ENCODE data around the gene CCDC74B. TPM values are rescaled to one million over a fixed set of nuclear protein-coding genes. Genes with fewer than 3 reads are reported as not detected.
A peak's percentile ranks its signal among the peaks of the same experiment; 100 is the strongest.
"Not testable (repeated sequence)": the region's sequence is repeated elsewhere in the genome, so short reads cannot be mapped to it uniquely, and the experiment has no call there.

Gene CCDC74B
- total and polyA plus RNA-seq, 7 donors, result 0.60 to 9.7 (median 3.6) TPM; not detected in 1

DNA sequence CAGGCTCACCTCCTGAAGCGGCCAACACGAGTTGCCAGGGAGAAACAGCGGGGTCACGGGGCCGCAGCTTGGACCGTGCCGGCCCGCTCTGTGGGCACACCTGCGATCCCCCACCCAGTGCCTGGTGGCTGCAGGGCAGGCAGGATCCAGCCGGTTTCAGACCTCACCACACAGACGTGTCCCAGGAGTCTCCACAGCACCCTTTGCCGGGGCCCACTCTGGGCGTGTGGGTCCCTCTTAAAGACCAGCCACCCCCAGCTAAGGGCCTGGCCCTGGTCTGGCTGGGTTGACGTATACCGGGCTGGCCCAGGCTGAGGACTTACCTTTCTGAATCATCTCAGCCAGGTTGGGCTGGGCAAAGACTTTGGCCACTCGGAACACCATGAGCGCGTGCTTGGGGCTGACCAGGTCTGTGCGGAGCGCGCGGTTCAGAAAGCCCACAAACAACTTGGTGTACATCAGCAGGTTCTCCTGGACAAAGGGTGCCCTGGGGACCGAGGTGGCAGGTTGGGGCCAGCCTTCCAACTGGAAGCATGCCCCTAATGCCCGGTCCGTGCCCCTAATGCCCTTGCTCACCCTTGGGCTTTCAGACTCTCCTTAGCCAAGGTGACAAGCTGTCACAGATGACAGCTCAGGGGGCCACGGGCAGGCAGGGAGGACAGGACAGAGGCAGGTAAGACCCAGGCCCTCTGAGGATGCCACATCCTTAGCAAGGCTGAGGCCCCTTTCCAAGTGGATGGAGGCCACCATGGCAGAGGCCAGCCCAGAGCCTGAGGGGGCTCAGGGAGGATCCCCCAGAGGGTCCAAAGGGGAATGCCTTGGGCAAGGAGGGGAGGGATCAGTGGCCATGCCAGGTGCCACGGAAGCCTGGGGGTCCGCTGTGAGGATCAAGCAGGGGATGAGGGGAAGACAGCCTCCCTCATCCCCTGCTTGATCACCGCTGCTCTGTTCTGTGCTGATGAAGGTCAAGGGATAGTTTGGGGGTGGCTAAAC is 10.2 kb upstream of the CCDC74B start:
- peaks cover 0 to 50% (median 14%) of the 10 kb centered on the region in 4 donors for H3K36me3 ChIP-seq
- 96% methylated on average over 29 of the region's 29 CpGs for WGBS, 2 donors
- H3K27ac ChIP-seq, result no peak overlapping the region
- TF ChIP-seq EP300 (IDR thresholded peaks at IDR 0.05), result no peak
- TF ChIP-seq POLR2AphosphoS5 (IDR thresholded peaks at IDR 0.05), result no peak
- TF ChIP-seq POLR2A (IDR thresholded peaks at IDR 0.05), result no peak
- TF ChIP-seq, protein P1, sequence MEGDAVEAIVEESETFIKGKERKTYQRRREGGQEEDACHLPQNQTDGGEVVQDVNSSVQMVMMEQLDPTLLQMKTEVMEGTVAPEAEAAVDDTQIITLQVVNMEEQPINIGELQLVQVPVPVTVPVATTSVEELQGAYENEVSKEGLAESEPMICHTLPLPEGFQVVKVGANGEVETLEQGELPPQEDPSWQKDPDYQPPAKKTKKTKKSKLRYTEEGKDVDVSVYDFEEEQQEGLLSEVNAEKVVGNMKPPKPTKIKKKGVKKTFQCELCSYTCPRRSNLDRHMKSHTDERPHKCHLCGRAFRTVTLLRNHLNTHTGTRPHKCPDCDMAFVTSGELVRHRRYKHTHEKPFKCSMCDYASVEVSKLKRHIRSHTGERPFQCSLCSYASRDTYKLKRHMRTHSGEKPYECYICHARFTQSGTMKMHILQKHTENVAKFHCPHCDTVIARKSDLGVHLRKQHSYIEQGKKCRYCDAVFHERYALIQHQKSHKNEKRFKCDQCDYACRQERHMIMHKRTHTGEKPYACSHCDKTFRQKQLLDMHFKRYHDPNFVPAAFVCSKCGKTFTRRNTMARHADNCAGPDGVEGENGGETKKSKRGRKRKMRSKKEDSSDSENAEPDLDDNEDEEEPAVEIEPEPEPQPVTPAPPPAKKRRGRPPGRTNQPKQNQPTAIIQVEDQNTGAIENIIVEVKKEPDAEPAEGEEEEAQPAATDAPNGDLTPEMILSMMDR (IDR thresholded peaks at IDR 0.05), result no peak
- no peaks in the 10 kb centered on the region for H3K9me3 ChIP-seq
- H3K4me1 ChIP-seq, result no peaks in the 10 kb centered on the region
- no peak for DNase-seq
- intact Hi-C loops (cut with DNase I), result no loop called here
- no peak overlapping the region for H3K4me3 ChIP-seq
- H3K27me3 ChIP-seq, result no peaks in the 10 kb centered on the region

DNA sequence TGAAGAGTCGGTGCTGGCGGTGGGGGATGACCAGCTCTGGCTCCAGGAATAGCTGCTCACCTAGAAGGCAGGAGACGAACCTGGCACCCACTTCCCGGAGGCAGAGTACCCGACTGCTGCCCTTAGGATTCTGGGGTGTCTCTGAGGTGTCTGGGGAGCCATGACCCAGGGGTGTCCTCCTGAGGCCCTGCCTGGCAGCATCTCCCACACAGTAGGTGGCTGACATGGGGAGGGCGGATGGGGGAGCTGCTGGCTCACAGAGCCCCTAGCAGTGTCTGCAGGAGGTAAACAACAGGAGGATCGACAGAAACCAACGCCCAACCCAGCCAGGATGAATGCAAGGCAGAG is 9.5 kb upstream of the CCDC74B start:
- peaks cover 0 to 44% (median 14%) of the 10 kb centered on the region in 4 donors for H3K36me3 ChIP-seq
- intact Hi-C loops (cut with DNase I); H3K27ac ChIP-seq; H3K9me3 ChIP-seq; H3K4me1 ChIP-seq; H3K4me3 ChIP-seq; DNase-seq; H3K27me3 ChIP-seq: not testable (repeated sequence)
- 91 to 95% methylated on average over 8 of the region's 8 CpGs for WGBS, 2 donors

DNA sequence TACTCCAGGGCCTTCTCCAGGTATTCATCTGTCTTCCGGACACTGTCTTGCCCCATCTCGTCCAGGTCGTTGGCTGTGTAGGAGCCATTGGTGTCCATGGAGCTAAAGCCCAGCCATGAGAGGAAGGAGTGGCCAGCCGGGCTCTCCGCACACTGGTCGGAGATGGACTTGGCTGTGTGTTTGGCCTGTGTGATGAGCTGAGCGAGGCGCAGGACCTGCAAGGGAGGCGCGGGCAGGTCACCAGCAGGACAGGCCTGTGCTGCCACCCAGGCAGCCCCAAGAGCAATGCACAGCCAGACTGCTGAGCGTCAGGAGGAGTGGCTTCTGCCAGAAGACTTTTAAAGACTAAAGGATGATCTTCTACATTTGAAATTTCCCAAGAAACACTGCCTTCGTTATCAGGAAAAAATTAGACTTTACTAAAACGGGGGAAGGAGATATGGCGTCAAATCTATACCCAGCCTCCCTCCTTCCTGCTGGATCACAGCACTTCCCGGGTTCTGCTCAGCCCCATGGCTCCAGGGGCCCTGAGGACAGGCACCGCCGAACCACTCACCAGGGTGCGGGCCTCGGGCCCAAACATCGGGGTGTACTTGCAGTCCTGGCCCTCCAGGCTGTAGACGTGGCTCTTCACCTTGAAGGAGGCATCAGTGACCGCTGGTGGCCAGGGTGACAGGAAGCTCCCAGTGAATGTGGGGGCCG is 9.0 kb upstream of the CCDC74B start:
- H3K4me1 ChIP-seq; H3K9me3 ChIP-seq; H3K4me3 ChIP-seq; DNase-seq; H3K27me3 ChIP-seq; intact Hi-C loops (cut with DNase I); H3K27ac ChIP-seq: not testable (repeated sequence)
- WGBS, 2 donors, result 93% methylated on average over 23 of the region's 23 CpGs
- peaks cover 0 to 38% (median 14%) of the 10 kb centered on the region in 4 donors for H3K36me3 ChIP-seq

DNA sequence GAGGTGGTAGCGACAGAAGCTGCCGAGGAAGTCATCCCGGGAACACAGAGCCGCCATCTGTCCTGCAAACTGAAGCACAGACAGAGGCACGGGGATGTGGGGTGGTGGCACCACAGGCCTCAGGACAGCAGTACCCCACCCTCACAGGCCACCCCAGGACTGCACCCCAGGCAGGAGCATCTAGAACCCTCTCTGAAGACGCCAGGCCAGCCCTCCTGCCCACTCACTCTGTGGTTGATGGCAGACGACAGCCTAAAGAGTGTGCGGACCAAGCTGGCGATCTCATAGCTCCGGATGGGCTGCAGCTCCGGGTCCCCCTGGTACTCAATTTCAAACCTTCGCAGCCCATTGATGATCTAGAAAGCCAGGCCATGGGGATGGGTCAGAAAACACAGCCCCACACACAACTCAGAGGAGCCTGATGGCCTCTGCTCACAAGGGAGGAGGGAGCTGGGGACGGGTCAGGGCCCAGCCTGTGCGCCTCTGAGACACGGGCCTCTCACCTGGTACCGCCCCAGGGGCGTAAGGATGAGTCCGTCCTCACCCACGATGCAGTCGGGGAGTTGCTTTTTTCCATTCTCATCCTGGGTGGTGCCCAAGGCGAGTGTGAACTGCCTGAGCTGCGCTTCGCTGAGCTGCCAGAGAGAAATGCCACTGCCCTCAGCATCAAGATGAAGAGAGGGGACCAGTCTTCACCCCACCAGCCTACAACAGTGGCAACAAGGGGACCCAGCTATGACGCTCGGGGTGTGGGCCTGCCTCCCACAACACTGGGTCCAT is 8.1 kb upstream of the CCDC74B start:
- Histone ChIP-seq H3K9me3 (no peaks in the 10 kb centered on the region), H3K27ac (no peak overlapping the region), H3K27me3 (no peaks in the 10 kb centered on the region), H3K4me1 (no peaks in the 10 kb centered on the region), H3K36me3 (peaks cover 0 to 33% (median 14%) of the 10 kb centered on the region in 4 donors), H3K4me3 (no peak overlapping the region)
- 92 to 95% methylated on average over 25 of the region's 25 CpGs for WGBS, 2 donors
- TF ChIP-seq EP300 (IDR thresholded peaks at IDR 0.05), result no peak
- TF ChIP-seq POLR2AphosphoS5 (IDR thresholded peaks at IDR 0.05), result no peak
- no peak for TF ChIP-seq POLR2A (IDR thresholded peaks at IDR 0.05)
- intact Hi-C loops (cut with DNase I), result no loop called here
- DNase-seq, result no peak

DNA sequence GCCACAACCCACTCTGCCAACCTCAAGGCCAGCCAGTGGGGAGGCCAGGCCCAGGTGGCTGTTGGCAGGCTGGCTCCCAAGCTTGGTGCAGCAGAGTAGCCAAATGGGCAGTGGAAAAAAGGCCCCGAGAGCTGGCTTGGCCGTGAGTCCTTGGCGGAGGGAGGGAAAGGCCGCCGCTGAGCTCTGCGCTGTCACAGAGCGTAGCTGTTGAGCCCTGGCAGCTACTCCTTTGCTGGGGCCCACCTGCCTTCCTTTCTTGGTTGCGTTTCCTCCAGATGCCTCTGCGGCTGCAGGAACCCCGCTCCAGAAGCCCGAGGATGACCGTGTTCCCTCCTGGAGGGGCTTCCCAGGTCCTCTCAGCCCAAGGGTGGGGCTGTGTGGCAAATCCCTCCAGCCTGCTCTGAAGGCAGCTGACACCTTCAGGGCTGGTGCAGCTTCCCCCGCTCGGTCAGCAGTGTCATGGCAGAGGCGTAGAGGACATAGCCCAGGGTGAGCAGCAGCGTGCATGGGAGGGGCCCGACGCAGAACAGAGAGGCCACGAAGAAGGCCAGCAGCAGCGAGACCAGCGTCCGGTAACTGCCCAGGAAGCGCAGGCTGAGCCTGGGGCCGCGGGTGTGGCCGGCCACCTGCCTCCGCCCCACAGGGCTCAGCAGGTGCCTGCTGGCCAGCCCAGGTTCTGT is 7.4 kb upstream of the CCDC74B start:
- intact Hi-C loops (cut with DNase I); H3K9me3 ChIP-seq; H3K4me3 ChIP-seq; H3K27ac ChIP-seq; H3K4me1 ChIP-seq; H3K27me3 ChIP-seq: not testable (repeated sequence)
- peak; percentile 30 for DNase-seq
- H3K36me3 ChIP-seq, result peaks cover 0 to 33% (median 14%) of the 10 kb centered on the region in 4 donors
- 93 to 95% methylated on average over 27 of the region's 27 CpGs for WGBS, 2 donors

DNA sequence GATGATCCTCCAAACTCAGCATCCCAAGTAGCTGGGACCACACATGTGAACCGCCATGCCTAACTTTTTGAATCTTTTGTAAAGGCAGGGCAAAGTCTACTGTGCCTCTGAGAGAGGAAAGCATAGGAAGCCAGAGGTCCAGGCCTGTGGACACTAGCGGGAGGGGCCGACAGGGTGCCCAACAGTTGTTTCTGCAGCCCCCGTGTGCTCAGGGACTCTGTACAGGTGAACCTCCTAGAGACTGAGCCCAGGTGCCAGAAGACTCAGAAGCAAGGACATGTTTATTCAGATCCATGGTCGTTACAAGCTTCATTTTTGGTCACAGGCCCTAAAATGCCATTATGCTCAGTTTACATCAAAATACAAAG is 6.2 kb upstream of the CCDC74B start:
- H3K27me3 ChIP-seq; H3K27ac ChIP-seq; H3K9me3 ChIP-seq; intact Hi-C loops (cut with DNase I); H3K4me1 ChIP-seq; H3K4me3 ChIP-seq: not testable (repeated sequence)
- WGBS, 2 donors, result 63 to 70% methylated on average over 5 of the region's 5 CpGs
- H3K36me3 ChIP-seq, result peaks cover 0 to 33% (median 14%) of the 10 kb centered on the region in 4 donors
- peak; percentile 38 for DNase-seq
